Gastrocnemius medialis (tissue), 4 donors: ENCODE measurements around the gene ERRFI1.

ENCODE experiments used
- POLR2A ChIP-seq, 2 donors: fragments of 450-650 bp; IDR thresholded peaks; one replicate each; pipeline ENCODE4 v1.6.1; 2017; ENCODE audit warnings: antibody characterized with exemption in 2 of 2, mild to moderate bottlenecking in 2 of 2, moderate library complexity in 2 of 2
- TF ChIP-seq, protein P1 (sequence below), 5 experiments: fragments of 450-650 bp in 3 of 5; fragments of 200-600 bp in 2 of 5; sonication (generic) in 2 of 5; IDR thresholded peaks in 4 of 5; conservative IDR thresholded peaks in 1 of 5; 1 replicate in 4 of 5; 2 replicates in 1 of 5; pipeline ENCODE4 v1.5.1; 2016 to 2019; ENCODE audit warnings: antibody characterized with exemption in 5 of 5, mild to moderate bottlenecking in 3 of 5, moderate library complexity in 3 of 5

DNA sequence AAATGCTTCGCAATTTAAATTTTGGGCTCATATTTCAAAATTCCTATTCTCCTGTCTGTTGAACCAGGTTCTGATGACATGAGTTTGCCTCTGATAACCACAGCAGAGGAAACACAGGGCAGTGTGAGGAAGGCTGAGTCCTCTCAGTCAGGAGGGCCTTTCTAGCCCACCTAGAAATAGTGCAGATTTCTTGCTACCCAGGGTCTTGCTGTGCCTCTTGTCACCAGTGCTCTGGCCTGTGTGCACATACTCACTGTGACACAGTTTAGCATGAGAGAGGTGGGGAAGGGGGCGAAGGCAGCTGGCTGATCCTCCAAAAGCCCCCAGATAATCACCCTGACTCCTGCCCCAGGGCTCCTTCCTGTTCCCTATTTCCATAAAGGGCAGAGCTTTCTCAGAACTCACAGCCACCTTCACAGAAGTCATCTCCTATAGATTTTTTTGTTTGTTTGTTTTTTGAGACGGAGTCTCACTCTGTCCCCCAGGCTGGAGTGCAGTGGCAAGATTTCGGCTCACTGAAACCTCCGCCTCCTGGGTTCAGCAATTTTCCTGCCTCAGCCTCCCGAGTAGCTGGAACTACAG lies 23.7 kb downstream of the ERRFI1 start:
- TF ChIP-seq, protein P1, sequence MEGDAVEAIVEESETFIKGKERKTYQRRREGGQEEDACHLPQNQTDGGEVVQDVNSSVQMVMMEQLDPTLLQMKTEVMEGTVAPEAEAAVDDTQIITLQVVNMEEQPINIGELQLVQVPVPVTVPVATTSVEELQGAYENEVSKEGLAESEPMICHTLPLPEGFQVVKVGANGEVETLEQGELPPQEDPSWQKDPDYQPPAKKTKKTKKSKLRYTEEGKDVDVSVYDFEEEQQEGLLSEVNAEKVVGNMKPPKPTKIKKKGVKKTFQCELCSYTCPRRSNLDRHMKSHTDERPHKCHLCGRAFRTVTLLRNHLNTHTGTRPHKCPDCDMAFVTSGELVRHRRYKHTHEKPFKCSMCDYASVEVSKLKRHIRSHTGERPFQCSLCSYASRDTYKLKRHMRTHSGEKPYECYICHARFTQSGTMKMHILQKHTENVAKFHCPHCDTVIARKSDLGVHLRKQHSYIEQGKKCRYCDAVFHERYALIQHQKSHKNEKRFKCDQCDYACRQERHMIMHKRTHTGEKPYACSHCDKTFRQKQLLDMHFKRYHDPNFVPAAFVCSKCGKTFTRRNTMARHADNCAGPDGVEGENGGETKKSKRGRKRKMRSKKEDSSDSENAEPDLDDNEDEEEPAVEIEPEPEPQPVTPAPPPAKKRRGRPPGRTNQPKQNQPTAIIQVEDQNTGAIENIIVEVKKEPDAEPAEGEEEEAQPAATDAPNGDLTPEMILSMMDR (IDR thresholded peaks at IDR 0.05 in 4 of 5, conservative IDR thresholded peaks at IDR 0.05 in 1 of 5) = no peak
- no peak for TF ChIP-seq POLR2A (IDR thresholded peaks at IDR 0.05)
